Stromal cell of bone marrow (primary cell): ENCODE results near the gene PRR5.

Experiments used
- DNase-seq: peaks from one replicate; pipeline ENCODE4 v3.0.0-alpha.2; 2012; ENCODE audit warnings: low read depth

The PRR5 gene

DNA sequence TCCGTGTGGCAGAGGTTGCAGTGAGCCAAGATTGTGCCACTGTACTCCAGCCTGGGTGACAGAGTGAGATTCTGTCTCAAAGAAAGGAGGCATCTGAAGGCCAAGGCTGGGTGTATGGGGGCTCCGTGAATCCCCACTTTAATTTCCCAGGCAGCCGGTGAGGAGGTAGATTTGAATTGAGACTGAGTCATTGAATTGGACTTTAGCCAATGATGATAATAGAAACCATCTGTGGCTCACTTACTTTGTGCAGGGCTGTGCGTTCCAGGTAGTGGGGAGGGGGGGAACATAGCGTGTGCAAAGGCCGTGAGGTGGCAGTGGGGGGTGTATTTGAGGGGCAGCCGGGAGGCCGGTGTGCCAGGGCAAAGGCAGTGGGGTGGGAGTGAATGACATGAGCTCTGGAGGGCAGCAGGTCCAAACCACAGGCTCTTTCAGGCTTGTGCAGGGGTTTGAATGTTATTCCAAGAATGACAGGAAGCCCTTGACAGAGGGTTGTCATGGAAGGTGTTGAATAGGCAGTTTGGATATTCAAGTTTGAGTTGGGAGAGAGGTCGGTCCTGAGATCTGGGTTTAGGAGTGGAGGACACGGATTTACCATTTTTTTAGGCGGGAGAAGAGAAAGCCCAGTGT, 56.5 kb downstream of the PRR5 start:
- peak; percentile 18 for DNase-seq

DNA sequence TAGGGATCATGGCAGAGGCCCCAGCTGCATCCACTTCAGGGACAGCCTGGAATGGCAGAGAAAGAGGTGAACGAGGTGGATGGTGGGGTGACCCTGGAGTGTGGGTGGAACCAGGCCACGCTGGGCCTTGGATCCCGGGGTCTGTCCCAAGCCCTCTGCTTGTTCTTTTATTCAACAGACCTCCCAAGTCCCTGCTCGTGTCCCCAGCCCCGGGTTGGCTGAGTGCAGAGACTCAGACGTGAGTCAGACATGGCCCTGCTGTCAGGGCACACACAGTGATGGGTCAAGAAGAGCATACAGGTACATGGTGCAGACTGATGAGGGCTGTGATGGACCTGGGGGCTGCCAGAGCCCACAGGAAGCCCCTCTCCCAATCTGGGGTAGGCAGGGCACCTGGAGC, 57.0 kb downstream of the PRR5 start:
- no peak for DNase-seq

- no peak for DNase-seq
Observed at GRCh38 chr22:44759430-44760310, 57.7 kb downstream of the PRR5 start.

GRCh38 chr22:44760476-44760875, 58.5 kb downstream of the PRR5 start:
- DNase-seq = no peak

DNA sequence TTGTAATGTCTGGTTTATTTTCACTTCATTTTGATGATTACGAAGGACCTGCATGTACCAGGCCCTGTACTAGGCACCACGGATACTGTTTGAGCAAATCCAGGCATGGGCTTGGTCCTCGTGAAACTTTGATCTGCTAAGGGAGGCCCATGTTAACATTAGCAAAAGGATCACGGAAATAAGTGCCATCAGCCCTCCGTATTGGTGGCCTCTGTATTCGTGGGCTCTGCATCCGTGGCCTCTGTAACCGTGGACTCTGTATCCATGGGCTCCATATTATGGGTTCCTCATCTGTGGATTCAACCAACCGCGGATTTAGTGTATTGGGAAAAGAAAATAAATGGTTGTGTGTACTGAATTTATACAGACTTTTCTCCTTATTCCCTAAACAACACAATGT, 59.0 kb downstream of the PRR5 start:
- DNase-seq = no peak

DNA sequence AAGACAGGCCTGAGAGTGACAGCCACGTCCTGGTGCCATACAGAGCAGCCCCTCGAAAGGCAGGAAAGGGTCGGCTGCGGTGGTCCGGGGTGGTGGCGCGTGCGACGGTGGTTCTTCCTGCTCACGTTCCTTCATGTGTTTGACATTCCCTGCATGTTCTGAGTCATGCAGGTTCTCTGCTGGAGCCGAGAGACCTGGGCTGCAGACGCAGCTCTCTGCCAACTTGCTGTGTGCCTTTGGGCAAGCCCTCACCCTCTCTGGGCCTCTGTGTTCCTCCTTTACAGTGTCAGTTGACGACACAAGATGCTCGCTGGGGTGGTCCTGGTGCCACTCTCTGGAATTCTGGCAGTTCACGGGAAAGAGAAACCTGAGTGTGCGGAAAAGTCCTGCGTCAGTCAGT, 62.4 kb downstream of the PRR5 start:
- no peak for DNase-seq

GRCh38 chr22:44764974-44765373, 63.0 kb downstream of the PRR5 start:
- no peak for DNase-seq

- no peak for DNase-seq
Observed at GRCh38 chr22:44765571-44766285, 63.7 kb downstream of the PRR5 start.

GRCh38 chr22:44773082-44773481, 71.1 kb downstream of the PRR5 start:
- DNase-seq = no peak

DNA sequence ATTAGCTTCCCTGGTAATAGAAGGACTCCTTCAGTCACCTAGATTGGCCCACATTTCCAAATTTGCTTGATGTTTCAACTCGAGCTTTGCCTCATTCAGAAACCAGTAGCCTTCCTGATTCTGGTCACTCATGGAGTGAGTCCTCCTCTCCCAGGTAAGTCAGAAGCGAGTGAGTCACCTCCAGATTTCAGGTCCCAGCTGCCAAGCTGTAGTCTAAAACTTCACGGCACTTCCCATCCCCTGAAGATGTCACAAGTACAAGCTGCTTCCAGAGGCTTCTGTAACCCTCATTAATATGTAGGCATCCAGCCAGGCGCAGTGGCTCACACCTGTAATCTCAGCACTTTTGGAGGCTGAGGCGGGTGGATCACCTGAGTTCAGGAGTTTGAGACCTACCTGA, 73.9 kb downstream of the PRR5 start:
- DNase-seq = no peak

- no peak for DNase-seq
Observed at GRCh38 chr22:44776605-44777363, 74.8 kb downstream of the PRR5 start.

GRCh38 chr22:44777364-44777755, 75.4 kb downstream of the PRR5 start:
- DNase-seq = no peak

- no peak for DNase-seq
Observed at GRCh38 chr22:44780876-44781449, 79.0 kb downstream of the PRR5 start.

DNA sequence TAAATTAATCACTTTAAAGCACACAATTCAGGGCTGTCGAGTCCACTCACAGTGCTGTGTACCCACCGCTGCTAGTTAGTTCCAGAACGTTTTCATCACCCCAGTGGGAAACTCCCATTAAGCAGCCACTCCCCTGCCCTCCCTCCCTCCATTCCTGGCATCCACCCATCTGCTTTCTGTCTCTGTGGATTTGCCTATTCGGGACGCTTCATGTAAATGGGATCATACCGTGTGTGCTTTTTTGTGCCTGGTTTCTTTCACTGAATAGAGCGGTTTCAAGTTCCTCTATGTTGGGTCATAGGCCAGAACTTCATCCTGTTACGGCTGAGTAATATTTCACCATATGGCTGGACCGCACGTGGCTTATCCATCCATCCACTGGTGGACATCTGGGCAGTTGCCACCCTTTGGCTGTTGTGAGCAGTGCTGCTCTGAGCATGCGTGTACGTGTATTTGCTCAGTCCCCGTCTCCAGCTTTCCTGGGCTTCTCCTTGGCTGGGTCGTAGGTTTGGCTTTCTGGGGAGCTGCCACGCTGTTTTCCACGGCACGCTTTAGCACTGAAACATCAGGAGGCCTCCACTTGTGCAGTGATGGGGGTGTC, 80.5 kb downstream of the PRR5 start:
- no peak for DNase-seq

- no peak for DNase-seq
Observed at GRCh38 chr22:44783091-44783490, 81.1 kb downstream of the PRR5 start.

- DNase-seq = no peak
Observed at GRCh38 chr22:44783581-44783980, 81.6 kb downstream of the PRR5 start.

- DNase-seq = no peak
Observed at GRCh38 chr22:44786136-44786535, 84.1 kb downstream of the PRR5 start.

DNA sequence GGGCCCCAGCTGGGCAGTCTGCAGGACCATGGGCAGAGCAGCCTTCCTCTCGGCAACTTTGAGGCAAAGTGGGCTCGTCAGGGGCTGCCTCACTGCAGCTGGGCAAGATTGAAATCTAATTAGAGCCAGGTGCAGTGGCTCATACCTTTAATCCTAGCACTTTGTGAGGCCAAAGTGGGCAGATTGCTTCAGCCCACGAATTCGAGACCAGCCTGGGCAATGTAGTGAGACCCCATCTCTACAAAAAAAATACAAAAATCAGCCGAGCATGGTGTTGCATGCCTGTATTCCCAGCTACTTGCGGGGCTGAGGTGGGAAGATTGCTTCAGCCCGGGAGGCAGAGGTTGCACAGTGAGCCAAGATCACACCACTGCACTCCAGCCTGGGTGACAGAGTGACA, 84.6 kb downstream of the PRR5 start:
- no peak for DNase-seq
